GM12872 (cell line): ENCODE measurements around the gene PCIF1.

Experiments used
- CTCF ChIP-seq: IDR thresholded peaks from 3 replicates; pipeline ENCODE4 v1.5.1; 2011; ENCODE audit warnings: low read depth, mild to moderate bottlenecking, low read length, moderate library complexity; ENCODE audit not compliant: insufficient read depth

Gene PCIF1

DNA sequence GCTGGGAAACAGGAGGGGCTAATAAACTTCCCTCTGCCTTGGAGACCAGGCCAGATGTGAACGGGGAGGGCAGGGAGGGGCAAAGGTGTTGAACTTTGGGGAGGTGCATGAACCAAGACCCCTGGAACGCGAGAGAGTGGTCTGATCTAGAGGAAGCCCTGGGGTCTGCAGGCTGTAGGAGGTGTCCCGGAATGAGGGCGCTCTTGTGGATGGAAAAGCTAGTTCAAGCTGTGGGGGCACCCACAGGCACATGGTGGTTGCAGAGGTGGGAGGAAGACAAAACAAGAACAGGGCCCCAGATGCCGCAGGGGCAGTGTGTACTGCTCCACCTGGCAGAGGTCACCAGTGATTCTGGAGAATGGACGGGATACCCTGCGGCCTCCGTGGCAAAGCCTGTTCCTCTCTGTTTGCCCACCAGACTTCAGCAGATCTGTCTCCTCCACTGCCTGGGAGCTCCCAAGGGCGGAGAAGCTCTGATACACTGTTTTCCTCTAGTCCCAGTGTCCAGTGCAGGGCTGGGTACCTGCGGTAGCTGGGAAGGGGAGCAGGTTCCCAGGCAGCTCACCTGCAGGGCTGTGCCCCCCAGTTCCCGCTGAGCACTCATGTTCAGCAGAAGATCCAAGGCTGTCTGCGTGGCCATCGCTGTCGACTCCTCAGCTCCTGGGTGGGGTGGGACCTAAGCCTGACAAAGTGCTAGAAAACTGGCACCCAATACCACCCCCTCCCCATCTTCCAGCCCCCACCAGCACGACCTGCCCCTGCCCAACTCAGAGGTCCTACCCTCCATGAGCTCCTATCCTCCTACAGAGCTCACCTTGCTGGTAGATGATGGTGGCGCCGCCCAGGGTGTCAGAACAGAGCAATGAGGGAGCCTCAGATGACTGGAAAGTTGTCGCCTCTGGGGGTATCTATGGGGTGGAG, 22.8 kb downstream of the PCIF1 start:
- no peak for TF ChIP-seq CTCF

GRCh38 chr20:45958593-45958992, 24.1 kb downstream of the PCIF1 start:
- TF ChIP-seq CTCF, result no peak

GRCh38 chr20:45959126-45959525, 24.6 kb downstream of the PCIF1 start:
- no peak for TF ChIP-seq CTCF

DNA sequence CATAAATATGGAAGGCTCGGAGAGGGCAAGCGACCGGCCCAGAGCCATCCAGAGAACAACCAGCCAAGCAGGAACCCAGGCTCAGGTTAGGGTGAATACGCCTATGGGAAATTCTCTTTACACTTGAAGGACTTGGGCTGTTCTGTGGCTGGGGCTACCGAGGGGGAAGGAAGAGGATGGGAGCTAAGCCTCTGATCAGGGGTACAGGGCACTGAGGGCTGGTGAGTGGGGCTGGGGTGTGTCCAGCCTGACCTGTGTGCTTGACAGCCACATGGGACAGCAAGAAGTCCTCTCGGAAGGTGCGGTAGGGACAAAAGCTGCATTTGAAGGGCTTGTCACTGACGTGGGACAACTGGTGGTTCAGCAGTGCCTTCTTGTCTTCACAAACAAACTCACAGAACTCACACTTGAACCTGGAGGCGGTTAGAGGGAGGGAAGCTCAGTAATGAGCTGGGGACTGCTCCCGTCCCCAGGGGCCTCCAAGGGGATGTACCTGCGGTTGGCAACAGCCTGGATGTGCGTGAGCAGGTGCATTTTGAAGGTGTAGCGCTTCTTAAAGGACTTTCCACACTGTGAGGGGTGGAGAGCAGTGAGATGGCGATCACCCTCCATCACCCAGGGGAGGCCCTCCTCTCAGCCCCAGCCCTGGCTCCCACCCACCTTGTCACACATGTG, 25.6 kb downstream of the PCIF1 start:
- no peak for TF ChIP-seq CTCF

- no peak for TF ChIP-seq CTCF
These were observed 27.7 kb downstream of the PCIF1 start for GRCh38 chr20:45962031-45962755.

GRCh38 chr20:45963059-45964005, 28.8 kb downstream of the PCIF1 start:
- TF ChIP-seq CTCF, result 0 out of 3 replicates have a peak, but pooled peaks have one; percentile 24
